K562 (cell line): ENCODE data around the gene MAB21L4. TPM values are rescaled to one million over a fixed set of nuclear protein-coding genes. Genes with fewer than 3 reads are reported as not detected.
A peak's percentile ranks its signal among the peaks of the same experiment; 100 is the strongest.

ENCODE experiments used
- ATAC-seq: fragments of 200-7000 bp; cut with Tn5 transposase; 3 replicates; pipeline ENCODE4 v1.9.1; 2020; ENCODE audit warnings: moderate library complexity
- BruUV-seq: library from RNA; stranded (reverse); fragments of 400-500 nt; replicated peaks from 2 replicates; lab custom pipeline; 2021; lab: Mats Ljungman, UMichigan
- CTCF ChIA-PET: fragments of 300-600 bp; formaldehyde crosslinking; extraction: SDS; loops from one replicate; lab custom pipeline; 2021; ENCODE audit warnings: low intra/inter-chr PET ratio; lab: Yijun Ruan, JAX
- POLR2A ChIA-PET: fragments of 300-600, 350-650 bp; sonication (Branson Sonifier 250); formaldehyde crosslinking; extraction: SDS; loops from one replicate; lab custom pipeline; 2021; ENCODE audit warnings: antibody characterized with exemption, inconsistent platforms; lab: Yijun Ruan, JAX
- DNase-seq, 4 experiments: peaks; one replicate each; pipeline versions ENCODE4 v3.0.0 to v3.0.0-alpha.2; 2011 to 2018; ENCODE audit warnings: low spot score in 3 of 4, mixed read lengths in 3 of 4; ENCODE audit errors: extremely low read depth in 1 of 4
- FAIRE-seq: peaks from 2 replicates; lab custom pipeline; 2011; peaks lifted over from hg19 to GRCh38; lab: Jason Lieb, UNC
- H2AFZ ChIP-seq: 2 replicates; pipeline ENCODE4 v1.6.0; 2011; ENCODE audit warnings: low read depth, low read length, control low read depth, inconsistent platforms
- H3K27ac ChIP-seq: fragments of 200-600 bp; 3 replicates; pipeline ENCODE4 v1.8.0; 2011; ENCODE audit warnings: low read depth, mild to moderate bottlenecking, control low read depth, inconsistent platforms, low read length, moderate library complexity, mixed read lengths; ENCODE audit errors: extremely low read depth
- H3K27me3 ChIP-seq, 2 experiments: fragments of 300-600 bp in 1 of 2; 2 replicates in 1 of 2; 3 replicates in 1 of 2; pipeline versions ENCODE4 v1.6.0 to v1.8.0; 2011; ENCODE audit warnings: inconsistent platforms in 2 of 2, low read length in 2 of 2, mild to moderate bottlenecking in 1 of 2, mixed read lengths in 1 of 2, moderate library complexity in 1 of 2; ENCODE audit not compliant: control insufficient read depth in 2 of 2, insufficient read depth in 2 of 2
- H3K36me3 ChIP-seq: fragments of 300-600 bp; 3 replicates; pipeline ENCODE4 v1.8.0; 2011; ENCODE audit warnings: mild to moderate bottlenecking, low read length, inconsistent platforms; ENCODE audit not compliant: control insufficient read depth, insufficient read depth
- H3K4me1 ChIP-seq, 2 experiments: fragments of 200-600 bp in 1 of 2; replicated peaks in 1 of 2; 2 replicates in 1 of 2; 3 replicates in 1 of 2; pipeline versions ENCODE4 v1.5.1 to v1.8.0; 2011; ENCODE audit warnings: inconsistent platforms in 2 of 2, low read length in 2 of 2, mild to moderate bottlenecking in 1 of 2, mixed read lengths in 1 of 2, moderate library complexity in 1 of 2; ENCODE audit not compliant: control insufficient read depth in 2 of 2, insufficient read depth in 2 of 2
- H3K4me2 ChIP-seq: 2 replicates; pipeline ENCODE4 v1.6.1; 2011; ENCODE audit warnings: low read length, control low read depth, inconsistent platforms, mixed read lengths; ENCODE audit not compliant: insufficient read depth
- H3K4me3 ChIP-seq: fragments of 200-600 bp; sonication (generic), shearing (Covaris generic); 2 replicates; pipeline ENCODE4 v1.5.1; 2016; ENCODE audit warnings: control low read depth, inconsistent platforms
- H3K79me2 ChIP-seq: fragments of 200-600 bp; 3 replicates; pipeline ENCODE4 v1.8.0; 2011; ENCODE audit warnings: low read length, inconsistent platforms; ENCODE audit not compliant: control insufficient read depth, insufficient read depth
- H3K9ac ChIP-seq, 2 experiments: 2 replicates each; pipeline versions ENCODE4 v1.6.0 to v1.6.1; 2011; ENCODE audit warnings: low read depth in 2 of 2, low read length in 2 of 2, control low read depth in 1 of 2, inconsistent platforms in 1 of 2, mild to moderate bottlenecking in 1 of 2, mixed read lengths in 1 of 2; ENCODE audit not compliant: insufficient read depth in 1 of 2
- H3K9me1 ChIP-seq: one replicate; pipeline ENCODE4 v1.6.0; 2011; ENCODE audit warnings: inconsistent platforms, mild to moderate bottlenecking, low read length, moderate library complexity; ENCODE audit not compliant: control insufficient read depth, insufficient read depth
- H3K9me3 ChIP-seq: replicated peaks from 2 replicates; pipeline ENCODE4 v1.5.1; 2011; ENCODE audit warnings: low read depth, low read length, inconsistent platforms; ENCODE audit not compliant: control insufficient read depth, insufficient read depth
- H4K20me1 ChIP-seq: replicated peaks from 2 replicates; pipeline ENCODE4 v1.6.1; 2011; ENCODE audit warnings: low read length, inconsistent platforms, mixed read lengths; ENCODE audit not compliant: control insufficient read depth, insufficient read depth
- NFE2 ChIP-seq: IDR thresholded peaks from 2 replicates; pipeline ENCODE4 v1.6.1; 2014; ENCODE audit warnings: antibody characterized with exemption, low read depth
- NFIC ChIP-seq: fragments of 450-650 bp; IDR thresholded peaks from 2 replicates; pipeline ENCODE4 v1.6.1; 2017; ENCODE audit warnings: mild to moderate bottlenecking, inconsistent platforms
- XRCC4 ChIP-seq: IDR thresholded peaks from one replicate; pipeline ENCODE4 v1.6.1; 2011; ENCODE audit not compliant: insufficient read depth, insufficient read length; ENCODE audit errors: extremely low read depth
- ZBTB12 ChIP-seq: fragments of 250-450 bp; sonication (Bioruptor Pico); IDR thresholded peaks from 2 replicates; pipeline ENCODE4 v1.4.0; 2020
- WGBS: fragments of 100-300 bp; shearing (Covaris generic); methylation state at CpG from one replicate; pipeline ENCODE4 v1.1.6; 2016; ENCODE audit warnings: low coverage, mixed read lengths; ENCODE audit not compliant: insufficient coverage; ENCODE audit errors: missing lambda C conversion rate; 5-methylcytosine and 5-hydroxymethylcytosine counted together
- in situ Hi-C: fragments of 300-500 bp; cut with MboI; formaldehyde crosslinking; loops from 4 replicates; pipeline ENCODE4 v1.15.0; 2018; ENCODE audit warnings: inconsistent platforms, mixed read lengths
- intact Hi-C: fragments of 100-400 bp; cut with micrococcal nuclease; formaldehyde crosslinking; loops from 2 replicates; pipeline ENCODE4 v1.14.2; 2022
- polyA plus RNA-seq, 8 experiments: library from polyadenylated mRNA; depleted of rRNA in 4 of 8; stranded (reverse) in 5 of 8; unstranded in 3 of 8; fragments of >200 nt; fragmentation: Nextera tagmentation in 2 of 8; fragmentation: Illumina TruSeq in 1 of 8; extraction: Ambion mirVana in 2 of 8; extraction: Trizol in 1 of 8; gene quantifications; 2 replicates each; pipeline versions ENCODE4 v1.2.1 to v1.2.3, GENCODE V29; 2011 to 2014; ENCODE audit warnings: inconsistent platforms in 1 of 8, missing spikeins in 1 of 8
- total RNA-seq, 7 experiments: library from RNA; depleted of rRNA in 6 of 7; stranded (reverse); fragments of >200 nt in 6 of 7; fragmentation: Illumina TruSeq in 2 of 7; extraction: Trizol in 2 of 7; gene quantifications; 2 replicates each; pipeline versions ENCODE4 v1.2.1 to v1.2.3, GENCODE V29; 2011 to 2021; ENCODE audit warnings: low replicate concordance in 1 of 7

Gene MAB21L4
- total and polyA plus RNA-seq, 9 of the 15 experiments (the other 6 are each of a cell fraction or from before 2014, with no cell fraction given) = 0.03 TPM; not detected in 8

DNA sequence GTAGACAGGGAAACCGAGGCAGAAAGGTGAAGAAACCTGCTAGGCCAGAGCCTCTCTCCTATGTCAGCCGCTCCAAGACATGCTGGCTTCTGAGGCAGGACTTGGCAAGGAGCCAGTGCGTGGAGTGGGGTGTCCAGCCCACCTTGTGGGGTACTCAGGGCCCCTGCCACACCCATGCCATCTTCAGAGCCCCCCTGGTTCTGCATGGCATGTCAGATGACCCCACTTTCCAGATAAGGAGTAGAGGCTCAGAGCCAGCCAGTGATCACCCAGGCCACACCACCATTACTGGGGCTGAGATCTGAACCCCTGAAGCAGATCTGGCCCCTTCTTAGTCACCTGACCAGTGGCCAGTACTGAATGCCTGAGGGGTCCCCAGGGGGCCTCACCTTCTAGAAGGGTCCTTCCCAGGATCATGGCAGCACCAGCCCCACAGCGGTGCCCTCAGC, 24.9 kb upstream of the MAB21L4 start:
- no peaks in the 10 kb centered on the region for H3K9me1 ChIP-seq
- H3K27ac ChIP-seq = no peak overlapping the region
- no peak for ATAC-seq
- H3K4me3 ChIP-seq = no peak overlapping the region
- peaks cover 0 to 19% of the 10 kb centered on the region in 2 experiments; a peak in 2 of 5 replicates for H3K4me1 ChIP-seq
- TF ChIP-seq XRCC4 (no peak), NFIC (peak; percentile 76), NFE2 (no peak), ZBTB12 (CRISPR knock-in tag) (no peak)
- TF ChIP-seq, all 486 proteins: peak for 1
- intact Hi-C loops = no loop called here
- Histone ChIP-seq H3K9me3 (no peaks in the 10 kb centered on the region), H4K20me1 (peaks cover 6% of the 10 kb centered on the region), H3K27me3 (peaks cover 0 to 21% of the 10 kb centered on the region in 2 experiments; a peak in 2 of 5 replicates), H3K79me2 (no peaks in the 10 kb centered on the region), H3K4me2 (no peak overlapping the region), H3K36me3 (no peaks in the 10 kb centered on the region), H2AFZ (no peak overlapping the region), H3K9ac (no peak overlapping the region)
- 7% methylated on average over 4 of the region's 4 CpGs for WGBS
- in situ Hi-C loops = no loop called here
- FAIRE-seq = no peak
- DNase-seq = no peak
- CTCF ChIA-PET = no interaction called here
- no TSS peak for BruUV-seq
- POLR2A ChIA-PET = interaction anchor here (0.6 kb wide), 1 partner anchor 134 kb away, joined by 3 read pairs; no protein-coding TSS in a partner anchor
